Measurements from ENCODE around the gene GRPEL1. TPM values are rescaled to one million over a fixed set of nuclear protein-coding genes. Genes with fewer than 3 reads are reported as not detected.
A peak's percentile ranks its signal among the peaks of the same experiment; 100 is the strongest.

Gene GRPEL1
- total and polyA plus RNA-seq, 2 of the 13 experiments (the other 11 are each of a cell fraction or from before 2014, with no cell fraction given) = 32.3 to 141 TPM

DNA sequence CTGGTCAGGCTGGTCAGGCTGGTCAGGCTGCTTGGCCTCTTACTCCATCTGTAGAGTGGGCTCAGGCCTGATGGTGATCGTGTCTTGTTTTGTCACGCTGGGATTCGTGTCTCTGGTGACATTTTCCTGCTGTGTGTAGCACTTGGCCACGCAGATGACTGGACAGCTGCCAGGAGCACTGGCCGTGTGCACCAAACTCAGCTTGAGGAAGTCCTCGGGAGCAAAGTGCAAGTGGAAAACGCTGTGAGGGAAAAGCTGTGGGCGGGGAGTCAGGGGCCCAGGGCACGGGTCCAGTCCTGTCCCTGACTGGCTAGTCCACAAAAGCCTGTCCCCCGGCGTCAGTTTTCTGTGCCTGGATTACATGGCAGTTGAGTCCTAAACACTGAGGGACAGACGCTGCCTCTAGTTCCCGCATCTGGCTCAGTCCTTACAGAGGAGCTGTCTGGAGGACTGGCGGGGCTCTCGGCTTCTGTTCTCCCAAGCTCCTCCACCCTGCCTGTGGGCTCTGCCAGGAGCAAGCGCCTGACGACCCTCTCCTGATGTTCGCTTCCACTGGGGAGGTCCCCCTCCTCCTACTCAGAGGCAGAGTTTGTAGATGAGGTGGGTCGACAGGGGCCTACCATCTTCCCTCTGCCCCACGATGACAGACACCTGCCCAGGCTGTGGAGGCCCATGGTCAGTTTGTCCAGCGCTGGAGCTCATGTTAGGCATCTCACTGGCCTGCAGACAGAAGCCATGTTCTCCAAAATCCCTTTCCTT lies 35.9 kb upstream of the GRPEL1 start (continued):
- TF ChIP-seq MAFK (conservative IDR thresholded peaks at IDR 0.05 in 1 of 2, IDR thresholded peaks at IDR 0.05 in 1 of 2; ENCODE audit: low read length in 2 of 2) (no peak), XBP1 (CRISPR knock-in tag; IDR thresholded peaks at IDR 0.05) (no peak), ZNF75D (CRISPR knock-in tag; IDR thresholded peaks at IDR 0.05; ENCODE audit: borderline replicate concordance) (no peak), ZNF629 (CRISPR knock-in tag; conservative IDR thresholded peaks at IDR 0.05) (peak; percentile 94), HNRNPH1 (optimal IDR thresholded peaks at IDR 0.05; ENCODE audit: low read depth, low read length) (no peak), TFAP4 (IDR thresholded peaks at IDR 0.05; ENCODE audit: borderline replicate concordance, low read depth) (peak; percentile 68; the same call in 1 of the 2 replicates), ZNF281 (CRISPR knock-in tag; IDR thresholded peaks at IDR 0.05; ENCODE audit: borderline replicate concordance) (no peak; the same call in 1 of the 2 replicates), HMGXB3 (CRISPR knock-in tag; IDR thresholded peaks at IDR 0.05; ENCODE audit: borderline replicate concordance) (0 out of 2 replicates have a peak, but pooled peaks have one; percentile 30), CREM (IDR thresholded peaks at IDR 0.05) (peak; percentile 41; the same call in 1 of the 2 replicates), CREM (CRISPR knock-in tag; IDR thresholded peaks at IDR 0.05) (no peak), RBAK (CRISPR knock-in tag; IDR thresholded peaks at IDR 0.05) (no peak), NFATC3 (CRISPR knock-in tag; IDR thresholded peaks at IDR 0.05) (peak; percentile 78; the same call in 1 of the 2 replicates), ZNF768 (CRISPR knock-in tag; IDR thresholded peaks at IDR 0.05) (peak; percentile 90), MAFG (CRISPR knock-in tag; IDR thresholded peaks at IDR 0.05) (no peak), NR2F1 (CRISPR knock-in tag; IDR thresholded peaks at IDR 0.05) (0 out of 4 replicates have a peak, but pooled peaks of 1 of the 2 experiments have one; percentile 17), REL (CRISPR knock-in tag; conservative IDR thresholded peaks at IDR 0.05) (no peak), SIN3A (IDR thresholded peaks at IDR 0.05; ENCODE audit: borderline replicate concordance, low read depth, low read length) (no peak), ZNF7 (CRISPR knock-in tag; IDR thresholded peaks at IDR 0.05) (no peak)
- TF ChIP-seq, protein P1, sequence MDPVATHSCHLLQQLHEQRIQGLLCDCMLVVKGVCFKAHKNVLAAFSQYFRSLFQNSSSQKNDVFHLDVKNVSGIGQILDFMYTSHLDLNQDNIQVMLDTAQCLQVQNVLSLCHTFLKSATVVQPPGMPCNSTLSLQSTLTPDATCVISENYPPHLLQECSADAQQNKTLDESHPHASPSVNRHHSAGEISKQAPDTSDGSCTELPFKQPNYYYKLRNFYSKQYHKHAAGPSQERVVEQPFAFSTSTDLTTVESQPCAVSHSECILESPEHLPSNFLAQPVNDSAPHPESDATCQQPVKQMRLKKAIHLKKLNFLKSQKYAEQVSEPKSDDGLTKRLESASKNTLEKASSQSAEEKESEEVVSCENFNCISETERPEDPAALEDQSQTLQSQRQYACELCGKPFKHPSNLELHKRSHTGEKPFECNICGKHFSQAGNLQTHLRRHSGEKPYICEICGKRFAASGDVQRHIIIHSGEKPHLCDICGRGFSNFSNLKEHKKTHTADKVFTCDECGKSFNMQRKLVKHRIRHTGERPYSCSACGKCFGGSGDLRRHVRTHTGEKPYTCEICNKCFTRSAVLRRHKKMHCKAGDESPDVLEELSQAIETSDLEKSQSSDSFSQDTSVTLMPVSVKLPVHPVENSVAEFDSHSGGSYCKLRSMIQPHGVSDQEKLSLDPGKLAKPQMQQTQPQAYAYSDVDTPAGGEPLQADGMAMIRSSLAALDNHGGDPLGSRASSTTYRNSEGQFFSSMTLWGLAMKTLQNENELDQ (CRISPR knock-in tag; IDR thresholded peaks at IDR 0.05; ENCODE audit: borderline replicate concordance) = no peak

All from HepG2 (cell line).